Neuronal stem cell (in vitro differentiated cells): ENCODE measurements around the gene MEF2A.

Experiments used
- DNase-seq: peaks from one replicate; pipeline ENCODE4 v3.0.0-alpha.2; 2013; ENCODE audit warnings: low spot score
- H2AFZ ChIP-seq: one replicate; pipeline ENCODE4 v1.6.1; 2013; ENCODE audit warnings: mild to moderate bottlenecking, low read length, inconsistent platforms
- H2AK5ac ChIP-seq: 2 replicates; pipeline ENCODE4 v1.6.1; 2013; ENCODE audit warnings: low read depth, mild to moderate bottlenecking, inconsistent platforms, low read length, moderate library complexity, mixed read lengths
- H2BK120ac ChIP-seq: 2 replicates; pipeline ENCODE4 v1.6.1; 2013; ENCODE audit warnings: low read depth, mild to moderate bottlenecking, inconsistent platforms, low read length, moderate library complexity, mixed read lengths
- H2BK12ac ChIP-seq: one replicate; pipeline ENCODE4 v1.6.1; 2013; ENCODE audit warnings: low read length, inconsistent platforms
- H2BK15ac ChIP-seq: 2 replicates; pipeline ENCODE4 v1.6.1; 2013; ENCODE audit warnings: mild to moderate bottlenecking, low read length, inconsistent platforms, mixed read lengths
- H2BK5ac ChIP-seq: one replicate; pipeline ENCODE4 v1.6.1; 2013; ENCODE audit warnings: inconsistent platforms, mild to moderate bottlenecking, low read length, moderate library complexity
- H3K14ac ChIP-seq: one replicate; pipeline ENCODE4 v1.6.1; 2013; ENCODE audit warnings: low read length, inconsistent platforms
- H3K18ac ChIP-seq: 2 replicates; pipeline ENCODE4 v1.6.1; 2013; ENCODE audit warnings: low read length, inconsistent platforms
- H3K23ac ChIP-seq: 2 replicates; pipeline ENCODE4 v1.6.1; 2013; ENCODE audit warnings: low read depth, mild to moderate bottlenecking, mixed read lengths, low read length, inconsistent platforms; ENCODE audit not compliant: poor library complexity
- H3K27ac ChIP-seq: replicated peaks from 3 replicates; pipeline ENCODE4 v1.5.1; 2013; ENCODE audit warnings: low read length, inconsistent platforms
- H3K27me3 ChIP-seq, 3 experiments: 2 replicates each; pipeline ENCODE4 v1.6.1; 2013; ENCODE audit warnings: low read length in 3 of 3, mild to moderate bottlenecking in 2 of 3, inconsistent platforms in 1 of 3, low read depth in 1 of 3, mixed read lengths in 1 of 3, moderate library complexity in 1 of 3; ENCODE audit not compliant: control insufficient read depth in 3 of 3, insufficient read depth in 3 of 3
- H3K36me3 ChIP-seq, 2 donors: replicated peaks in 1 of 2; 2 replicates each; pipeline ENCODE4 v1.6.1; 2013; ENCODE audit warnings: low read length in 2 of 2; ENCODE audit not compliant: control insufficient read depth in 2 of 2, insufficient read depth in 2 of 2
- H3K4ac ChIP-seq: 2 replicates; pipeline ENCODE4 v1.6.1; 2013; ENCODE audit warnings: inconsistent platforms, mild to moderate bottlenecking, low read length, moderate library complexity
- H3K4me1 ChIP-seq, 2 donors: 1 replicate in 1 of 2; 2 replicates in 1 of 2; pipeline ENCODE4 v1.6.1; 2013; ENCODE audit warnings: low read length in 2 of 2, low read depth in 1 of 2; ENCODE audit not compliant: control insufficient read depth in 2 of 2, insufficient read depth in 1 of 2
- H3K4me2 ChIP-seq: one replicate; pipeline ENCODE4 v1.6.1; 2013; ENCODE audit warnings: mild to moderate bottlenecking, low read length, inconsistent platforms; ENCODE audit not compliant: insufficient read depth, poor library complexity, severe bottlenecking
- H3K4me3 ChIP-seq, 2 donors: 2 replicates each; pipeline ENCODE4 v1.5.1; 2013; ENCODE audit warnings: low read length in 2 of 2, mild to moderate bottlenecking in 2 of 2, inconsistent platforms in 1 of 2, moderate library complexity in 1 of 2
- H3K79me1 ChIP-seq: one replicate; pipeline ENCODE4 v1.6.1; 2013; ENCODE audit warnings: low read depth, mild to moderate bottlenecking, inconsistent platforms, low read length, moderate library complexity
- H3K9ac ChIP-seq: one replicate; pipeline ENCODE4 v1.6.1; 2013; ENCODE audit warnings: mild to moderate bottlenecking, low read depth, low read length, inconsistent platforms; ENCODE audit not compliant: poor library complexity
- H3K9me3 ChIP-seq, 2 donors: replicated peaks in 1 of 2; 2 replicates each; pipeline versions ENCODE3 to v1.6.1; 2013; ENCODE audit warnings: low read length in 2 of 2, mild to moderate bottlenecking in 2 of 2, inconsistent platforms in 1 of 2, low read depth in 1 of 2, mixed read lengths in 1 of 2, moderate library complexity in 1 of 2; ENCODE audit not compliant: control insufficient read depth in 2 of 2, insufficient read depth in 1 of 2
- H4K8ac ChIP-seq: one replicate; pipeline ENCODE4 v1.6.1; 2013; ENCODE audit warnings: low read depth, mild to moderate bottlenecking, inconsistent platforms, low read length, moderate library complexity
- H4K91ac ChIP-seq: one replicate; pipeline ENCODE4 v1.6.1; 2013; ENCODE audit warnings: low read length, low read depth, mild to moderate bottlenecking, inconsistent platforms; ENCODE audit not compliant: poor library complexity
- WGBS, 2 donors: extraction: QIAGEN DNeasy Blood & Tissue Kit; methylation state at CpG; one replicate each; pipeline ENCODE4 v1.1.7; 2013; ENCODE audit warnings: missing lambda C conversion rate in 2 of 2, mixed read lengths in 1 of 2; ENCODE audit not compliant: insufficient read length in 2 of 2, insufficient replicate concordance in 1 of 2; ENCODE audit errors: extremely low coverage in 2 of 2; 5-methylcytosine and 5-hydroxymethylcytosine counted together

Gene MEF2A

GRCh38 chr15:99645543-99645935, 79.8 kb downstream of the MEF2A start:
- no peaks in the 10 kb centered on the region for H3K4me1 ChIP-seq
- H3K4me3 ChIP-seq, result no peak overlapping the region
- H4K91ac ChIP-seq, result no peak overlapping the region
- DNase-seq, result no peak
- H2AFZ ChIP-seq, result no peak overlapping the region
- no peak overlapping the region for H2BK12ac ChIP-seq
- H3K9ac ChIP-seq, result no peak overlapping the region
- no peak overlapping the region for H4K8ac ChIP-seq
- H2BK15ac ChIP-seq, result no peak overlapping the region
- H3K4ac ChIP-seq, result no peak overlapping the region
- no peaks in the 10 kb centered on the region for H3K27me3 ChIP-seq
- H3K36me3 ChIP-seq, result peaks cover 3 to 57% of the 10 kb centered on the region in 2 donors
- H3K18ac ChIP-seq, result no peak overlapping the region
- no peak overlapping the region for H3K23ac ChIP-seq
- no peaks in the 10 kb centered on the region for H3K79me1 ChIP-seq
- no CpG with 5 or more reads among the region's 3 CpGs for WGBS, 2 donors
- peaks cover 0 to 19% of the 10 kb centered on the region in 2 donors for H3K9me3 ChIP-seq
- H3K27ac ChIP-seq, result no peak overlapping the region
- H2BK5ac ChIP-seq, result no peak overlapping the region
- no peak overlapping the region for H3K14ac ChIP-seq
- no peak overlapping the region for H3K4me2 ChIP-seq
- H2BK120ac ChIP-seq, result no peak overlapping the region
- H2AK5ac ChIP-seq, result no peak overlapping the region

- H3K79me1 ChIP-seq, result no peaks in the 10 kb centered on the region
- no peak overlapping the region for H4K91ac ChIP-seq
- H3K27me3 ChIP-seq, result no peaks in the 10 kb centered on the region
- H2BK120ac ChIP-seq, result no peak overlapping the region
- H3K4me1 ChIP-seq, result no peaks in the 10 kb centered on the region
- H3K4me3 ChIP-seq, result no peak overlapping the region
- H2AK5ac ChIP-seq, result no peak overlapping the region
- no peak overlapping the region for H3K14ac ChIP-seq
- H3K27ac ChIP-seq, result no peak overlapping the region
- no peak overlapping the region for H4K8ac ChIP-seq
- no peak overlapping the region for H3K4me2 ChIP-seq
- peaks cover 0 to 19% of the 10 kb centered on the region in 2 donors for H3K9me3 ChIP-seq
- no peak overlapping the region for H2BK5ac ChIP-seq
- no peak for DNase-seq
- H3K23ac ChIP-seq, result no peak overlapping the region
- H3K9ac ChIP-seq, result no peak overlapping the region
- no peak overlapping the region for H3K18ac ChIP-seq
- no peak overlapping the region for H2BK12ac ChIP-seq
- no peak overlapping the region for H2BK15ac ChIP-seq
- peaks cover 3 to 57% of the 10 kb centered on the region in 2 donors for H3K36me3 ChIP-seq
- H2AFZ ChIP-seq, result no peak overlapping the region
- no peak overlapping the region for H3K4ac ChIP-seq
These were observed 80.2 kb downstream of the MEF2A start for GRCh38 chr15:99645951-99646350.

DNA sequence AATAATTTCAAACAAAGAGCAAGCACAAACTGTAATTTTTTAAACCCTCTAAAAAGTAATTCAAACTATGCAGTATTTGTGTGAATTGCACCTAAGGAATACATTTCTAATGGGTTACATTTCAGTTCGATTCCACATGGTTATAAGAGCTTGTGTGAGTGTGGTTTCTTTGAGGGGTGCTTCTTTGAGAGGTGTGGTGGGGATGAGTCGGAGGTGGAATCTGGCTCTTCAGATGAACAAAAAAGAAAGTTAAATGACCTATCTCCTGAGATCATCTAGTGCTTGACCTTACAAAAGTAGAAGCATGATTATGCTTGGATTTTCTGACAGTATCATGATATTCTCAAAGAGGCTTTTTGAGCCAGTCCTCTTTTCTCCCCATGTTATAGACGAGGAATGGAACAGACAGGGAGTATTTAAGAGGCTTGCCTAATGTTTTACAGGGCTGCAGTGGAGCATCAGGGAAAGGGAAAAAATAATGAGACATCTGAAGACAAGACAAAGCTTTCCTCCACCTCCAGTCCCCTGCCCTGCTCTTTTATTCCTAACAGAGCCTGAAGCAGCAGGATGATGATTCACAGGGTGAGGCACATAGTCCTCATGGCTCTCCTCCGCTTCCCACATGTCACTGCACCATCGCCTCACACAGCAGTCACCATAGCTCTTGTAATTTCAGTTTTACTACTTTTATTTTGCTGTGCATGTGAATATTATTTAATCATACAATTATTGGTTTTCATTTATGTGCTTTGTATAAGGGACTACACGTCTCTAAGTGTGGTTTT, 85.4 kb downstream of the MEF2A start:
- H3K23ac ChIP-seq, result no peak overlapping the region
- H3K36me3 ChIP-seq, result peaks cover 4 to 51% of the 10 kb centered on the region in 2 donors
- peaks cover 3 to 21% of the 10 kb centered on the region in 2 donors for H3K9me3 ChIP-seq
- H3K14ac ChIP-seq, result no peak overlapping the region
- H4K91ac ChIP-seq, result no peak overlapping the region
- H2BK15ac ChIP-seq, result no peak overlapping the region
- DNase-seq, result no peak
- no peak overlapping the region for H2AK5ac ChIP-seq
- H2BK5ac ChIP-seq, result no peak overlapping the region
- no peak overlapping the region for H3K4ac ChIP-seq
- no peak overlapping the region for H2BK120ac ChIP-seq
- H3K79me1 ChIP-seq, result peaks cover 2% of the 10 kb centered on the region
- H2AFZ ChIP-seq, result no peak overlapping the region
- no peak overlapping the region for H2BK12ac ChIP-seq
- H4K8ac ChIP-seq, result no peak overlapping the region
- no peaks in the 10 kb centered on the region for H3K4me1 ChIP-seq
- no peak overlapping the region for H3K4me2 ChIP-seq
- no peak overlapping the region for H3K27ac ChIP-seq
- no peak overlapping the region for H3K9ac ChIP-seq
- H3K18ac ChIP-seq, result no peak overlapping the region
- H3K27me3 ChIP-seq, result no peaks in the 10 kb centered on the region
- no peak overlapping the region for H3K4me3 ChIP-seq
- WGBS, 2 donors, result no CpG with 5 or more reads among the region's 6 CpGs

DNA sequence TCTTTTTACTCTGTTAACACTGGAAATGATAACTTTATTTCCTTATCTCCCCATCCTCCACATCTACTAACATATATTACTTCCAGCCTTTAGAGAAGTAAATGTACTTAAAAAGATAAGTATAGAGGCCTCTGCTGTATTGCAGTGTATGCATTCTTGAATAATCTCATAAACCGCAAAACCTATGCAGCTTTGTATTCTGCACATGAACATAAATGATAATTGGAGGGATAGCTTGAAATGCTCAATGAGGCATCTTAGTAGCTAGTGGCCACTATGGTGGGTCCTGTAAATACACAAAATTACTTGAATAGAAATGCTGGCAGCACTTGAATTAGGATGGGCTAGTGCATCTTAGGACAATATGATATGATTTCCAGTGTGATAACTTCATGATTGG, 90.4 kb downstream of the MEF2A start:
- Histone ChIP-seq H3K18ac (no peak overlapping the region), H2BK15ac (no peak overlapping the region), H3K4ac (no peak overlapping the region), H3K23ac (no peak overlapping the region), H4K91ac (no peak overlapping the region), H3K79me1 (peaks cover 2% of the 10 kb centered on the region), H3K27me3 (no peaks in the 10 kb centered on the region), H3K36me3 (peaks cover 4 to 20% of the 10 kb centered on the region in 2 donors), H3K9ac (no peak overlapping the region), H4K8ac (no peak overlapping the region), H2BK12ac (no peak overlapping the region), H2BK120ac (no peak overlapping the region), H2AFZ (no peak overlapping the region), H3K14ac (no peak overlapping the region), H3K27ac (no peak overlapping the region), H2AK5ac (no peak overlapping the region), H3K4me1 (no peaks in the 10 kb centered on the region), H3K4me3 (no peak overlapping the region), H3K4me2 (no peak overlapping the region), H2BK5ac (no peak overlapping the region), H3K9me3 (peaks cover 3 to 10% of the 10 kb centered on the region in 2 donors)
- no peak for DNase-seq
- WGBS, 2 donors, result no CpG with 5 or more reads among the region's 1 CpG
